ACHN (cell line): Measurements from ENCODE around the gene APMAP.

Source experiments
- DNase-seq: peaks from one replicate; pipeline ENCODE4 v3.0.0-alpha.2; 2015
- in situ Hi-C: cut with HindIII; loops from 2 replicates; pipeline ENCODE4 v1.10.0; 2017; ENCODE audit warnings: low sequenced_read_pairs, low pct_ligation_motif_present, low pct_unique_long_range_greater_than_20kb

The APMAP gene

GRCh38 chr20:24994470-24995368 is 2.2 kb upstream of the APMAP start:
- in situ Hi-C loops = no loop called here
- DNase-seq = peak; percentile 67

- in situ Hi-C loops = no loop called here
- no peak for DNase-seq
Measured at GRCh38 chr20:24994186-24994465, 1.6 kb upstream of the APMAP start.

DNA sequence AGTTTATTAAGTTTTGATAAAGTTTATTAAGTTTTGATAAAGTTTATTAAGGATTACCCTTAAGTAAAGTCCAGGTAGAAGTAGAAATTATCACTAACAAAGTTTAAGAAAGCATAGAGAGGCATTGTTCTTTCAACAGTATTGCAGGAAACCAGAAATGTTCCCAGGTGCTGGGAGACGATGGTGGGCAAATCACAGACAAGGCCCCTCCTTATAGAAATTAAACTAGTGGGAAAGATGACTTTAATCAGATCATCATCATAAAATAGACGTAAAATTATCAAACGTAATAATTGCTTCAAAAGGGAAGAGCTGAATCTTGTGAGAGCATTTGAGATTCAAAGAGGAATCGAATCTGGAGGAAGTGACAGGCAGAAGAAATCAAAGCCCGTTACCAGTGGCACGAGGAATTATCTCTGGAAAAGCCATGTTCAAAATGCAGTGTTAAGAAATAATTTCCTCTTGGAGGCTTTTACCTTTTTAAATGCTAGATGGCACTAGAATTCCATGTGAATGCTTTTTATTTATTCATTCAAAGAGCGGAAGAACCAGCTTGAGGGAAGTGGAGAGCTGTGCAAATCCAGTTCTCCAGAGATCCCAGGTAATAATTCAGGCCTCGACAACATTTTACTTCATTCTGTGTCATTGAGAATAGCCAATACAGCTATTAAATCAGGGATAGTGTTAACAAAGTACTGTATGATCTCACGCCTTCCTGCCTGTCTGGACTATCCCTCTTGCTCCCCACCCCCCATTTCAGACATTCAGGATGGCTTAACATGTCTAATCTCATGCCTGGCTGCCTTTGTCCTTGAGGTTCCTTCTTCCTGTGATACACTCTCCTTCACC is 1.0 kb upstream of the APMAP start:
- in situ Hi-C loops = no loop called here
- DNase-seq = peak; percentile 62

DNA sequence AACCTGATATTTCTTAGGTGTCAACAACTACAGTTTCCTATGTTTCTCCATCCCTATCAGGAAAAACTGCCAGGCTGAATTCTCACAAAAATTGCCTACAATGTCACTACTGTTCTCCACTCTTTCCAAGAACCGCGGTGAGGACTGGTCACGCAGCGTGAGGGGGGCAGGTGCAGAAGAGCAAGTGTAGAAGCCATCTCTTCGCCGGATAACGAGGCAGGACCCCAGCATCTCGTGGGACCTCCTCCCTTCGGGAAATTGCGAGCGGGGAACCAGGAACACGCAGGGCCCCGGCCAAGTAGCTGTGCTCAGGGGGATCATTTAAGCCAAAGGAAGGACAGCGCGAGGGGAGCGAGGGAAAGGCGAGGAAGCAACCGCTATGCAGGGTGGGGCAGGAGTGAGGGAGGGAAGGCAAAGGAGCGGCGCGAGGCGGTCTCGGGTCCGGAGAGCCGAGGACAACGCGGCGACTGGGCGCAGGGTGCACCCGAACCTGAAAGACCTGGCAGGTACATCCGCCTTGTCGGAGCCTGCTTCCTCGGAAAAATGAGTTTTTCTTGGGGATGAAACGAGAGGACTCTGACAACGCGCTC is 559 bp downstream of the APMAP start:
- no peak for DNase-seq
- in situ Hi-C loops = no loop called here

GRCh38 chr20:24990810-24991252 is 1.7 kb downstream of the APMAP start:
- DNase-seq = no peak
- in situ Hi-C loops = no loop called here

DNA sequence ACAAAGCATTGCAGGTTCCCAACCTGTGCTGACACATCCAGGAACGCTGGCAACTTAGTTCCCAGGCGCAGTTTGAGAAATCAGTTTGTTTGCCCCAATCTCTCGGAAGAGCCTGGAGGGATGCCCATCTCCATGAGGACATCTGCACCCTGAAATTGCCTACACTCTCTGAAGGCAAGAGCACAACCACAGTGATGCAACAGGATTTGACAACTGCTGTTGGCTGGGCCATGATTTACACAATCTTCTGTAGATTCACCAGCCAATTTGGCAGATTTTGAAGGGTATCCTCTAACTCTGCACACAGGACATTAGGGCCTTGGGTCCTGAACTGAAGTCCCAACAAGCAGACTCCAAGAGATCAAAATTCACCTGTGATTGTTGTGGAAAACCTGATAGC is 3.4 kb downstream of the APMAP start:
- in situ Hi-C loops = no loop called here
- DNase-seq = no peak

- in situ Hi-C loops = no loop called here
- no peak for DNase-seq
Measured at GRCh38 chr20:24987873-24988835, 4.4 kb downstream of the APMAP start.

DNA sequence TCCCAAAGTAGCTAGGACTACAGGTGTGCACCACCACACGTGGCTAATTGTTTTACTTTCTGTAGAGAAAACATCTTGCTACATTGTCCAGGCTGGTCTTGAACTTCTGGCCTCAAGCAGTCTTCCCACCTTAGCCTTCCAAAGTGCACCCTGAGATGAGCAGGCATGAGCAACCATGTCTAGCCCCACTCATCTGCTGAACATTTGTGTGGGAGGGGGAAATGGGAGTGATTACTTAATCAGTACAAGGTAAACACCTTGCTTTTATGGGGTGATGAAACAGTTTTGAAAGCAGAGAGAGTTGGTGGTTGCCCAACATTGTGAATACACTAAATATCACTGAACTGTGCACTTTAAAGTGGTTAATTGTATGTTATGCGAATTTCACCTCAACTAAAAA is 5.3 kb downstream of the APMAP start:
- no peak for DNase-seq
- in situ Hi-C loops = no loop called here

DNA sequence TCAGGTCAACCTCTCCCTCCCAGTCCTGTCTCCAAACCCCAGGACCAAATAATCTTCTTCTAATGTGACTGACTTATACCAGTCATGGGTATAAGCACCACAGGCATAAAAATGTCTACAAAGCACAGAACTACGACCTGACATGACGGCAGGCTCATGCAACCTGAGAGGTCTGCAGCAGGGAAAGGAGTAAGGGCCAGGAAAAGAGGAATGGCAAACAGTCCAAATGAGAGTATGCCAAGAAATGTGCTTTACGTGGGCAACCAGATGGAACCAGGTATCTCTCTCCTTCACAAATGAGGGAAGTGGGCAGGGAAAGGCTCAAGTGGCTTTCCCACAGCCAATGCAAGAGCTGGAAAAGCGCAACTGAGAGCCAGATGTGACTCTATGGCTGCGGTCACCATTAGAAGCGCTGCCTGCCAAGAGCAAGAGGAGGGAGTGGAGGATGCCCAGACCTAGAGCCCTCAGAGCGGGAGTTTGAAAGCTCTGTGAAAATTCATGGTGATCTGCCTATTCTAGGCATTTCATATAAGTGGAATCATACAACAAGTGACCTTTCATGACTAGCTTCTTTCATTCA is 6.0 kb downstream of the APMAP start:
- no peak for DNase-seq
- in situ Hi-C loops = no loop called here

GRCh38 chr20:24985802-24986201 is 6.7 kb downstream of the APMAP start:
- in situ Hi-C loops = no loop called here

DNA sequence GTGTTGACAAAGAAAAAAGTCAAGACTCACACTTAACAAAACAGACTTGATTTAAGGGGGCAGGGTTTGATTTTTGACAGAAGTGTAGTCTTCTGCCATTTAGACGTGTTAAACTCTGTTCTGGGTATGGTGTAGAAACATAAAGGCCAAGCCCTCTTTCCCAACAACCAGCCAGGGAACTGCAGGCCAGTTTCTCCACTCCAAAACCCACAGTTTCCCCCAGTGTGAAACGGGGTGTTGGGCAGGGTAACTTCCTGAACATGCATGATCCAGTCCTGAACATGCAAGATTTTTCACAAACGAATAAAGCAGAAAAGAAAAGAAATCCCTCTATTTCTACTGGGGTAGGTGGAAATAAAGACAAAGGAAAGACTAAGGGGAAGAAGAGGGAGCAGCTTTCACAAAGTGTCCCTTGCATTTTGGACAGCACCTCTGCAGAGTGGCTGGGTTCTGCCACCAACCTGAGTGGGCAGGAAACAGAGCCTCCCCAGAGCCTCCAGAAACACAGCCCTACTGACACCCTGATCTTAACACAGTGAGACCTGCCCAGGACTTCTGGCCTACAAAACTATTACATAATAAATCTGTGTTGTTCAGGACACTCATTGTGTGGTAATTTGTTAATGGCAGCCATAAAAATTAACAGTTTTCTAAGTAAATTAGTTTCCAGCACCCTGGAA is 7.5 kb downstream of the APMAP start:
- in situ Hi-C loops = no loop called here
- DNase-seq = no peak

More at GRCh38 chr20:24985802-24986201, 6.7 kb downstream of the APMAP start:
- no peak for DNase-seq

GRCh38 chr20:24983896-24984295 is 8.7 kb downstream of the APMAP start:
- in situ Hi-C loops = no loop called here
- DNase-seq = no peak

GRCh38 chr20:24981790-24982189 is 10.8 kb downstream of the APMAP start:
- in situ Hi-C loops = no loop called here
- no peak for DNase-seq

- in situ Hi-C loops = no loop called here
- DNase-seq = no peak
Measured at GRCh38 chr20:24981282-24981681, 11.3 kb downstream of the APMAP start.

GRCh38 chr20:24980291-24981053 is 12.1 kb downstream of the APMAP start:
- no peak for DNase-seq
- in situ Hi-C loops = no loop called here

DNA sequence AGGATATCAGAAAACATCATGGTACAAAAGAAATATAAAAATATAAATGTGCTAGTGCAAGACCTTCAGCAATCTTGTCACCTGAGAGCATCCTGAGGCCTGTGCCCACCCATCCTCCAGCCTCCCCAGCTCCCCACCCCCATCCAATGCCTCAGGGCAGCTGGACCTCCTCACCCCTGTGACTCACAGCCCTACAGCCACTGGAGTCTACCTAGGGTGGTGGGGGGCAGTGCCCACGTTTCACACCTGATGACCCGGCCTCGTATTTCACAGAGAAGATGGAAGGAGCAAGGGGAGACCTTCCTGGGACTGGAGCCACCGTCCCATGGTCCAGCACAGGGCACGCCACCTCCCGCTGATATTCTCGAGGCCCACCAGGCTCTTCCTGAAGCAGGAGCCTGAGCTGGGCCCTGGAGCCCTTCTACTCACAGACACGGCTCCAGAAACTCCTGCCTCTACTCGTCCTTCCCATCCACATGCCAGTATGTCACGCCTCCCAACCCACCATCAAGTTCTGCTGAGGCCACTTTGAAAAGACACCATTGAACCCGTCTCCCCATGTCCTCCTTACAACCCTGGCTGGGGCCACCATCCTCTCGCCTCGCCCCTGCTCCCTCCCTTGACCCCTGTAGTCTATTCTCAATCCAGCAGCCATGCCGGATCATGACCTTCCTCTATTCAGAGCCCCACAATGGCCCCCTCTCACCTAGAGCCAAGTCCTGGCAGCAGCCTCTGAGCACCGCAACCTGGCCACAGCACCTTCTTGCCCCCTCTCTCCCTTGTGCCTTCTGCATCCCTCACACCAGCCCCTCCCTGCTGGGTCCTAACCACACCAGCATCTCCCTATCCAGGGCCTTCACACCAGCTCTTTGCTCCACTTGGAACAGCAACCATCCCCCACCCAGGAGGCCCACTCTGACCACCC is 13.3 kb downstream of the APMAP start:
- in situ Hi-C loops = no loop called here

More for the DNA sequence above, 13.3 kb downstream of the APMAP start:
- DNase-seq = no peak
